Measurements from ENCODE around the gene LMNTD1.
A peak's percentile ranks its signal among the peaks of the same experiment; 100 is the strongest.

Gene LMNTD1

GRCh38 chr12:25550186-25550585 is 2.9 kb downstream of the LMNTD1 start:
- no peak for DNase-seq

- no peak for DNase-seq
Observed at GRCh38 chr12:25549120-25549519, 4.0 kb downstream of the LMNTD1 start.

- DNase-seq, result no peak
Observed at GRCh38 chr12:25546318-25546717, 6.8 kb downstream of the LMNTD1 start.

GRCh38 chr12:25533150-25533549 is 19.9 kb downstream of the LMNTD1 start:
- no peak for DNase-seq

- DNase-seq, result no peak
Observed at GRCh38 chr12:25531502-25532052, 21.5 kb downstream of the LMNTD1 start.

- no peak for DNase-seq
Observed at GRCh38 chr12:25529738-25530137, 23.3 kb downstream of the LMNTD1 start.

GRCh38 chr12:25526778-25527177 is 26.3 kb downstream of the LMNTD1 start:
- DNase-seq, result no peak

GRCh38 chr12:25524366-25524765 is 28.7 kb downstream of the LMNTD1 start:
- no peak for DNase-seq

GRCh38 chr12:25521625-25522256 is 31.3 kb downstream of the LMNTD1 start:
- DNase-seq, result no peak

GRCh38 chr12:25518512-25518911 is 34.6 kb downstream of the LMNTD1 start:
- DNase-seq, result no peak

GRCh38 chr12:25504744-25505143 is 48.3 kb downstream of the LMNTD1 start:
- no peak for DNase-seq

- no peak for DNase-seq
Observed at GRCh38 chr12:25503666-25504065, 49.4 kb downstream of the LMNTD1 start.

GRCh38 chr12:25502596-25502995 is 50.5 kb downstream of the LMNTD1 start:
- no peak for DNase-seq

GRCh38 chr12:25502118-25502517 is 51.0 kb downstream of the LMNTD1 start:
- peak; percentile 1 to 22 for DNase-seq

GRCh38 chr12:25501549-25501948 is 51.5 kb downstream of the LMNTD1 start:
- no peak for DNase-seq

GRCh38 chr12:25500651-25501050 is 52.4 kb downstream of the LMNTD1 start:
- DNase-seq, result no peak

- no peak for DNase-seq
Observed at GRCh38 chr12:25497021-25497420, 56.1 kb downstream of the LMNTD1 start.

- no peak for DNase-seq
Observed at GRCh38 chr12:25496098-25496587, 56.9 kb downstream of the LMNTD1 start.

GRCh38 chr12:25495331-25496097 is 57.6 kb downstream of the LMNTD1 start:
- no peak for DNase-seq

GRCh38 chr12:25494926-25495325 is 58.2 kb downstream of the LMNTD1 start:
- no peak for DNase-seq

- no peak for DNase-seq
Observed at GRCh38 chr12:25493682-25494081, 59.4 kb downstream of the LMNTD1 start.

GRCh38 chr12:25491396-25492325 is 61.4 kb downstream of the LMNTD1 start:
- DNase-seq, result no peak
